NCI-H146 (cell line): Measurements from ENCODE around the gene PRKN.
A peak's percentile ranks its signal among the peaks of the same experiment; 100 is the strongest.
"Not testable (repeated sequence)": the region's sequence is repeated elsewhere in the genome, so short reads cannot be mapped to it uniquely, and the experiment has no call there.

Source experiments
- DNase-seq: peaks from one replicate; lab custom pipeline; 2025; lab: John Stamatoyannopoulos, UW

Gene PRKN

DNA sequence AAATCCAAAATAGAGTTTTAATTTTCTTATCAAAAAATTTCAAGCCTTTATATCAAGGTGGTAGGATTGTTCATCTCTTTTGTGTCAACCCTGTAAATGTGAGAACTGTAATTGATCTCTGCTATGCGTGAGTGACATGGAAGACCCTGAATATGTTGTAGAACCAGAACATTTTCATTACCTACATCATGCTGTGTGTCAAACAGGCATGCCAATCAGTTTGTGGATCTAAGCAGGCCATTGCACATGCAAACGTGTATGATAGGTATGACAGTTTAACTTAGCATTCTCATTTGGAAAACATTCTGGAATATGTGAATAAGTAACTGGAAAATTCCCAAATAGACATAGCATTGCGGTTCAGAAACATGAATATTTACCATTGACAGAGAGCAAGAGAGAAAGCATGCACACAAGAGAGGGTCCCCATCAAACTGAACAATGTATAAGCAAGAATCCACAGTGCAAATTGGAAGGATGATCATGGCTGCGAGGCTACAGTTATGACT is 812.1 kb downstream of the PRKN start:
- DNase-seq = no peak

- DNase-seq = no peak
Observed at GRCh38 chr6:161908872-161909271, 818.7 kb downstream of the PRKN start.

- DNase-seq = no peak
Observed at GRCh38 chr6:161906571-161906970, 821.0 kb downstream of the PRKN start.

- DNase-seq = no peak
Observed at GRCh38 chr6:161903584-161904212, 823.9 kb downstream of the PRKN start.

GRCh38 chr6:161901740-161902426 is 825.7 kb downstream of the PRKN start:
- no peak for DNase-seq

- DNase-seq = no peak
Observed at GRCh38 chr6:161894436-161894835, 833.1 kb downstream of the PRKN start.

- peak; percentile 69 for DNase-seq
Observed at GRCh38 chr6:161891542-161891941, 836.0 kb downstream of the PRKN start.

DNA sequence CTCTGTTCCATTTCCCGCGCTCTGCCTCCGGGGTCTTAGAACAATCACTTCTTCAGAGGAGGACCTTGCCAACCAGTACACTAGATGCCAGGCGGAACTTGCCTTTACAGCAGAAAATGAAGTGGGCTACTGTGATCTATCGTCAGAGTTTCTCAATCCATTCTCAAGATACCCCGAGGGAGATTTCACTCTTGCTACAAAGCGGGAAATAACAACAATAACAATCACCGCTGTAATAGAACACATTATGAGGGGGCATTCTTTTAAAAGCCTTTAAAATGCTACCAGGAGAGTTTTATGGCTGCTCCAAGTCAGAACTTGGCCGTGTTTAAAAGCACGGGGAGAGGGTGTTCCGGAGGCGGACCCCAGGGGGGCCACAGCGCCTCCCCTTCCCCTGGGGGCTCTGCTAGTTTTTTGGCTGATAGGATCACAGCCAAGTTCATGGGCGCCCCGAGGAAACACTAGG is 836.7 kb downstream of the PRKN start:
- DNase-seq = no peak

GRCh38 chr6:161890133-161890831 is 837.3 kb downstream of the PRKN start:
- no peak for DNase-seq

DNA sequence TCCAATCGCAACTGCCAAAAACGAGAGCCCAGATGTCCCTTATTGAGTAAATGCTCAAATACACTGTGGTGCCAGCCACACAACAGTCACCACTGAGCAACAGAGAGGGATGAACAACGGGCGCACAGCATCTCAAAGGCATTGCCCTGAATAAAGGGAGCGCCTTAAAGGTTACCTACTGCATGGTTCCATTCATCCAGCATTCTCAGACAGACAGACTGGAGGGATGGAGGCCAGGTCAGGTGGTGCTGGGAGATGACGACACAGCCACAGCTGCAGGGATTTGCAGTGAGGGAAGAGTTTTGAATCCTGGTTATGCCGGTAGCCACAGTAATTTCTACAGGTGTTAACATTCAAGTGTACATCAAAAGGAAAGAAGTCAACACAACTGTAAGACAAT is 838.2 kb downstream of the PRKN start:
- DNase-seq = no peak

GRCh38 chr6:161886545-161886944 is 841.0 kb downstream of the PRKN start:
- not testable (repeated sequence) for DNase-seq

DNA sequence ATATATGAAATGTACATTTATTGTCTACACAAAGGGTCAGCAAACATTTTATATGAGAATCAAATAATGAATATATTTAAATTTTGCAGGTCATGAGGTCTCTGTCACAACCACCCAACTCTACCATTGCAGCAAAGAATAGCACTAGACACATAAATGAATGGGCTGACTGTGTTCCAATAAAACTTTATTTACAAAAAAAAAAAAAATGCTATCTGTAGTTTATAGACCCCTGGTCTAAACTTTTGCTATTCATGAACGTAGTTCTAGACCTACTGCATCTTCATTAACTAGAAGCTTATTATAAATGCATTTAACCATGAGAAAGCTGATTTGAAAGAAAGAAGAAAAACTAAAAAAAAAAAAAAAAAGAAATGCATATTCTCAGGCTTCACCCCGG is 842.8 kb downstream of the PRKN start:
- DNase-seq = no peak

DNA sequence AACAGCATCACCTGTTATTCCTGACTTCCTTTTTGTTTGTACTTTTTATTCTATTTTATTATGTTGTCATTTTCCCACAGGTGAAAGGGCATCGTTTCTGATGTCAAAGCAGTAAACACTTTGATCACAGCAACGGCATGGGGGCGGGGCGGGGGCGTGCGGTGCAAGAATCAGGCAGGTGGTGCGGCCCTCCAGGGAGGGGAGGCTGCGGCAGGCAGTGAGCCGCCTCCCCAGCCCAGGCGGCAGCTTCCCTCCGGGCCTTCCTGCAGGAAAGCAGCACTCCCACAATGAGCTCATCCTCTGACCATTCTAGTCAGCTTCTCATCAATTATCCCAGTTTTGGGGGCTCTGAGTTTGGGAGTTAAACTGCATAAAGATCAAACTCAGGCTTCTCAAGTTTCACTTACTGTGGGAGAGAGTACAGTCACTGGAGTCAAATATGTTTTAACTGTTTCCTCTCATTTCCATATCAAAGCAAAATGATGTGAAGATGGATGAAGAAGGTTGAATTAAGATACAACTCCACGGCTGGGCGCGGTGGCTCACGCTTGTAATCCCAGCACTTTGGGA is 845.3 kb downstream of the PRKN start:
- peak; percentile 77 for DNase-seq

GRCh38 chr6:161880056-161880455 is 847.5 kb downstream of the PRKN start:
- DNase-seq = no peak

- DNase-seq = no peak
Observed at GRCh38 chr6:161876231-161876630, 851.3 kb downstream of the PRKN start.

DNA sequence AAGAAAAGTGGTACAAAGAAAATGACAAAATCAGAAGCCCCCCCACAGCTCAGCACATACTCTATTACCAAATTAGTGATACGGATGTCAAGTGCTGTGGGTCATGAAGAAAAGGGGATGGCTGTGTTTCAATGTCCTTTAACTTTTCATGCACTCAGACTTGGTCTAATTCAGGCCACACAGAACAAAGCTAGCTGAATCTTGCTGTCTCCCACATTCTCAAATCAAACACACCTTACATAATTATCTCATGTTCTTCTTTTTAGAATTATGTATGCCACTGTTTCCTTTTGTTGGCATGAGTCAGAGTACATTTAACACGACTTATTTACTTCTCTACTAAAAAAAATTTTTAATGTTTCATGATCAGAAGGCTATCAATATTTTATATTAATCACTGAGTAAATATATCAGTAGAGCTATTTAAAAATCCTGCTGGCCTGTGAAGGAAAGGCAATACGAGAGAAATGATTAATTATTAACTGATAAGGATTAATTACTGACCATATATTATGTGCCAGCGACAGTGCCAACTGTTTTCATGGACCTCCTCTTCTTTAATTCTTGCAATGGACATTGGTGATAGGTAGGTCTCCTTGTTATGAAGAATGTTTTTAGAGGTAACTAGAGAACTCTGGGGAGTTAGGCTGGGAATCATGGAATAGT is 857.2 kb downstream of the PRKN start:
- no peak for DNase-seq

DNA sequence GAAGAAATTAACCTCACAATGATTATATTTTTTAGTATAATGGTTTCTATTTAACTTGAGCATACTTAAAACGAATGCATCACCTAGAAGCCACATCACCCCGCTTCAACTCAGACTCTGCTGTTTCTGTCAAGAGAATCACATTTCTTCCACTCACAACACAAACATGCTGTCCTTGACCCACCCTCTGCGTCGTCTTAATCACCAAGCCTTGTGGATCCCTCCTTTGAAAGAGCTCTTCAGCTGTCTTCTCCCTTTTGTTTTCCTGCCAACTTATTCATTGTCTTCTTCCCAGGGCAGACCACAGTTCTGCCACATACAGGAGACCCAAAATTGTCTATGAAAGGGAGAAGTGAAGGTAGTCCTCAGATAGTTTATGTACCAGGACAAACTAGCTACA is 858.1 kb downstream of the PRKN start:
- no peak for DNase-seq

DNA sequence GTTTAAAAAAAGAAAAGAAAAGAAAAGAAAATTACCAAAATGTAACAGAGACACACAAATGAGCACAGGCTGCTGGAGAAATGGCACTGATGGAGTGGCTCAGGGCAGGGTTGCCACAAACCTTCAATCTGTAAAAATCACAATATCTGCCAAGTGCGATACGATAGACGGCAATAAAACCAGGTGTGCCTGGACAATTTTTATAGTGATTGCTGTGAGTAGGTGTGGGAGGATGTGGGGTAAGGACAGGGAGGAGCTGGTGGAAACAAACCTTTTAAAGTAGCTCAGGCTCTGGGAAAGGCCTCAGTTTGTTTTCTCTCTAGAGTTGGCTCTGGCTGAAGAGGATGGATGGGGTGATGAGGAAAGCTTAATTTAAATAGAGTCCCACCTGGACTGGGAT is 861.0 kb downstream of the PRKN start:
- DNase-seq = no peak

- not testable (repeated sequence) for DNase-seq
Observed at GRCh38 chr6:161861061-161861460, 866.5 kb downstream of the PRKN start.

DNA sequence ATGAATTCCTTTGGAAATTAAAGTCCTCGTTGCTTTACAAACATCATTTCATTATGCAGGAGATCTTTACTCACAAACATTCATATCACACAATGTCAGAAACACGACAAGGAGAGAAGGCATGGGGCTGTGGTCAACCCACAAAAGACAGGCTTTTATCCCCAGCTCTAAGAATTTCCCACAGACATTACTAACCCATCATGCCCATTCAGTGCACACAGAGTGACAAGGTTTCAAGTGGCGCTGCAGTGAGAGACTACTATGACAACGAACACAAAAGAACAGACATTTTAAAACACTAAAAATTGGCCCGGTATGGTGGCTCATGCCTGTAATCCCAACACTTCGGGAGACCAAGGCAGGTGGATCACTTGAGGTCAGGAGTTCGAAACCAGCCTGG is 873.9 kb downstream of the PRKN start:
- DNase-seq = no peak

- not testable (repeated sequence) for DNase-seq
Observed at GRCh38 chr6:161851486-161851885, 876.1 kb downstream of the PRKN start.

GRCh38 chr6:161850562-161850961 is 877.0 kb downstream of the PRKN start:
- DNase-seq = no peak
